ENCODE results near the gene ENPP3. TPM values are rescaled to one million over a fixed set of nuclear protein-coding genes. Genes with fewer than 3 reads are reported as not detected.

The ENPP3 gene
- total RNA-seq, 2 experiments from 2014 or later: 1.3 to 2.3 TPM

GRCh38 chr6:131680868-131681267, 43.8 kb downstream of the ENPP3 start:
- ChIA-PET CTCF (ENCODE audit: unreplicated experiment) (no interaction called here), POLR2A (interaction anchor here (0.8 to 0.9 kb wide), 2 partner anchors 837 to 1843 kb away, joined by 3 read pairs; no protein-coding TSS in a partner anchor)
- no peaks in the 10 kb centered on the region for H3K79me2 ChIP-seq (ENCODE audit: insufficient read depth, low read depth, low read length)
- no peaks in the 10 kb centered on the region for H3K36me3 ChIP-seq (ENCODE audit: insufficient read depth, low read length)
- BruUV-seq (replicated peaks): no TSS peak
- H3K4me2 ChIP-seq (ENCODE audit: low read length): no peak overlapping the region
- no peak overlapping the region for H3K4me3 ChIP-seq (ENCODE audit: low read depth, low read length, poor library complexity, severe bottlenecking)
- H2AFZ ChIP-seq (ENCODE audit: low read length): no peak overlapping the region
- no peaks in the 10 kb centered on the region for H3K9me2 ChIP-seq (ENCODE audit: insufficient read depth, low read length)
- DNase-seq (ENCODE audit: low spot score): no peak
- H3K4me1 ChIP-seq (ENCODE audit: insufficient read depth, low read length, poor library complexity, severe bottlenecking): no peaks in the 10 kb centered on the region
- no peaks in the 10 kb centered on the region for H4K20me1 ChIP-seq (ENCODE audit: insufficient read depth, low read length)
- no peak for TF ChIP-seq CTCF (conservative IDR thresholded peaks at IDR 0.05; ENCODE audit: low read length)
- no peak for TF ChIP-seq EZH2phosphoT487 (IDR thresholded peaks at IDR 0.05; ENCODE audit: borderline replicate concordance, low read depth, low read length)
- intact Hi-C loops (cut with micrococcal nuclease; ENCODE audit: unreplicated experiment): no loop called here
- H3K27ac ChIP-seq (ENCODE audit: low read depth, low read length, poor library complexity, severe bottlenecking): no peak overlapping the region
- no peaks in the 10 kb centered on the region for H3K9me3 ChIP-seq (ENCODE audit: low read length)

DNA sequence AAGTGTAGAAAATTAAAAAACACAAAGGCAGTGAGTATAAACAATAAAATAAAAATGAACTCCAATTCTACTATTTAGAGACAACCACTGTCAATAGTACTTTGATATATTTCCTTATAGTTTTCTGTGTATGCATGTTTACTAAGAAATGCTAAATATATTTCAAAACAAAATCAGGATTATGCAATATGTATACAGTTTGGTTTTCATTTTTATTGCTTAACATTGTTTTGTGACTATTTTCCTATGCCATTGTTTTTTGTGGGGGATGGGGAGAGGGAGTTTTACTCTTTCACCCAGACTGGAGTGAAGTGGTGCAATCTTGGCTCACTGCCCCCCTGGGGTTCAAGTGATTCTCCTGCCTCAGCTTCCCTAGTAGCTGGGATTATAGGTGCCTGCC, 44.5 kb downstream of the ENPP3 start:
- DNase-seq (ENCODE audit: low spot score): no peak
- Histone ChIP-seq H2AFZ (ENCODE audit: low read length) (no peak overlapping the region), H3K4me1 (ENCODE audit: insufficient read depth, low read length, poor library complexity, severe bottlenecking) (no peaks in the 10 kb centered on the region), H3K27ac (ENCODE audit: low read depth, low read length, poor library complexity, severe bottlenecking) (no peak overlapping the region), H3K36me3 (ENCODE audit: insufficient read depth, low read length) (no peaks in the 10 kb centered on the region), H3K4me2 (ENCODE audit: low read length) (no peak overlapping the region), H3K9me2 (ENCODE audit: insufficient read depth, low read length) (no peaks in the 10 kb centered on the region), H4K20me1 (ENCODE audit: insufficient read depth, low read length) (no peaks in the 10 kb centered on the region), H3K79me2 (ENCODE audit: insufficient read depth, low read depth, low read length) (no peaks in the 10 kb centered on the region), H3K4me3 (ENCODE audit: low read depth, low read length, poor library complexity, severe bottlenecking) (no peak overlapping the region), H3K9me3 (ENCODE audit: low read length) (no peaks in the 10 kb centered on the region)
- intact Hi-C loops (cut with micrococcal nuclease; ENCODE audit: unreplicated experiment): no loop called here
- CTCF ChIA-PET (ENCODE audit: unreplicated experiment): no interaction called here
- no TSS peak for BruUV-seq (replicated peaks)
- no peak for TF ChIP-seq EZH2phosphoT487 (IDR thresholded peaks at IDR 0.05; ENCODE audit: borderline replicate concordance, low read depth, low read length)
- TF ChIP-seq CTCF (conservative IDR thresholded peaks at IDR 0.05; ENCODE audit: low read length): no peak
- POLR2A ChIA-PET: no interaction called here

GRCh38 chr6:131682442-131682841, 45.3 kb downstream of the ENPP3 start:
- intact Hi-C loops (cut with micrococcal nuclease; ENCODE audit: unreplicated experiment): no loop called here
- BruUV-seq (replicated peaks): no TSS peak
- Histone ChIP-seq H3K9me3 (ENCODE audit: low read length) (no peaks in the 10 kb centered on the region), H3K27ac (ENCODE audit: low read depth, low read length, poor library complexity, severe bottlenecking) (no peak overlapping the region), H3K4me2 (ENCODE audit: low read length) (no peak overlapping the region), H3K4me1 (ENCODE audit: insufficient read depth, low read length, poor library complexity, severe bottlenecking) (no peaks in the 10 kb centered on the region), H4K20me1 (ENCODE audit: insufficient read depth, low read length) (no peaks in the 10 kb centered on the region), H3K4me3 (ENCODE audit: low read depth, low read length, poor library complexity, severe bottlenecking) (no peak overlapping the region), H3K9me2 (ENCODE audit: insufficient read depth, low read length) (no peaks in the 10 kb centered on the region), H3K79me2 (ENCODE audit: insufficient read depth, low read depth, low read length) (no peaks in the 10 kb centered on the region), H3K36me3 (ENCODE audit: insufficient read depth, low read length) (no peaks in the 10 kb centered on the region), H2AFZ (ENCODE audit: low read length) (no peak overlapping the region)
- ChIA-PET CTCF (ENCODE audit: unreplicated experiment) (no interaction called here), POLR2A (no interaction called here)
- no peak for DNase-seq (ENCODE audit: low spot score)
- TF ChIP-seq EZH2phosphoT487 (IDR thresholded peaks at IDR 0.05; ENCODE audit: borderline replicate concordance, low read depth, low read length) (no peak), CTCF (conservative IDR thresholded peaks at IDR 0.05; ENCODE audit: low read length) (no peak)

Data from OCI-LY7 (cell line).